Activated B cell treated with CpG ODN at 0.5 μM for 24 hours (primary cell): ENCODE data around the gene TMEM107. TPM values are rescaled to one million over a fixed set of nuclear protein-coding genes. Genes with fewer than 3 reads are reported as not detected.

Experiments used
- ATAC-seq: fragments of 200-7000 bp; cut with Tn5 transposase; one replicate; pipeline ENCODE4 v1.10.0; 2021; ENCODE audit warnings: low read depth, mild to moderate bottlenecking, moderate library complexity
- CTCF ChIA-PET: fragments of 350-600 bp; sonication (Branson Sonifier 250); formaldehyde crosslinking; loops from one replicate; lab custom pipeline; 2021; ENCODE audit warnings: antibody characterized with exemption; lab: Charles Lee
- POLR2A ChIA-PET: fragments of 350-600 bp; sonication (Branson Sonifier 250); formaldehyde crosslinking; loops from one replicate; lab custom pipeline; 2021; ENCODE audit warnings: antibody characterized with exemption; lab: Charles Lee
- DNase-seq: peaks from one replicate; pipeline ENCODE4 v3.0.0; 2022
- H3K27ac Mint-ChIP-seq: one replicate; pipeline ENCODE4 v1.8.0; 2020; ENCODE audit warnings: mixed read lengths
- H3K27me3 Mint-ChIP-seq: one replicate; pipeline ENCODE4 v1.8.0; 2021; ENCODE audit warnings: mixed read lengths
- H3K36me3 Mint-ChIP-seq: one replicate; pipeline ENCODE4 v1.8.0; 2021; ENCODE audit warnings: low read depth, mixed read lengths
- H3K4me1 Mint-ChIP-seq: one replicate; pipeline ENCODE4 v1.8.0; 2021; ENCODE audit warnings: mixed read lengths
- H3K4me3 Mint-ChIP-seq: one replicate; pipeline ENCODE4 v1.8.0; 2020; ENCODE audit warnings: mild to moderate bottlenecking, mixed read lengths
- H3K9me3 Mint-ChIP-seq: one replicate; pipeline ENCODE4 v1.8.0; 2020; ENCODE audit warnings: mixed read lengths
- intact Hi-C: fragments of 100-400 bp; cut with micrococcal nuclease; formaldehyde crosslinking; loops from one replicate; pipeline ENCODE4 v1.15.1; 2024
- total RNA-seq: library from RNA; stranded (reverse); gene quantifications from 2 replicates; pipeline ENCODE4 v1.2.3, GENCODE V29; 2022
- TF ChIP-seq, protein P1 (sequence below): fragments of 200-600 bp; IDR thresholded peaks from one replicate; pipeline ENCODE4 v1.8.0; 2022; ENCODE audit warnings: antibody characterized with exemption, mild to moderate bottlenecking

TMEM107 gene
- total RNA-seq, 1 donor from 2014 or later: 20.9 TPM

DNA sequence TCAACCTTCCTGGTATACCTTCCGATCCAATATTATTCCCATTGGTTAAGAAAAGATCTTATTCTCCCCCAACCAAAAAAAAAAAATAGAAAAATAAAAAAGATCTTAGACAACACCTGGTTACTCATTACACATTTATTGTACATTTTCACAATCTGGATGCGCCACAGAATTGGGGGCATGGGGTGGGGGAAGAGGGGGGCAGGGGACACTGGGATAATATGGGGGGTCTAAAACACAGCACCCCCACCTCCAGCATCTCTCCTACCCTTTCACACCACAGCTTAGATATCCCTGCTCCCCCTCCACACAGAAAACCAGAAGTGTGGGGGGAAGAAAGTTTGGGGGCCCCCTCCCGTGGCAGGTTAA, 17.2 kb downstream of the TMEM107 start:
- no peak for DNase-seq

DNA sequence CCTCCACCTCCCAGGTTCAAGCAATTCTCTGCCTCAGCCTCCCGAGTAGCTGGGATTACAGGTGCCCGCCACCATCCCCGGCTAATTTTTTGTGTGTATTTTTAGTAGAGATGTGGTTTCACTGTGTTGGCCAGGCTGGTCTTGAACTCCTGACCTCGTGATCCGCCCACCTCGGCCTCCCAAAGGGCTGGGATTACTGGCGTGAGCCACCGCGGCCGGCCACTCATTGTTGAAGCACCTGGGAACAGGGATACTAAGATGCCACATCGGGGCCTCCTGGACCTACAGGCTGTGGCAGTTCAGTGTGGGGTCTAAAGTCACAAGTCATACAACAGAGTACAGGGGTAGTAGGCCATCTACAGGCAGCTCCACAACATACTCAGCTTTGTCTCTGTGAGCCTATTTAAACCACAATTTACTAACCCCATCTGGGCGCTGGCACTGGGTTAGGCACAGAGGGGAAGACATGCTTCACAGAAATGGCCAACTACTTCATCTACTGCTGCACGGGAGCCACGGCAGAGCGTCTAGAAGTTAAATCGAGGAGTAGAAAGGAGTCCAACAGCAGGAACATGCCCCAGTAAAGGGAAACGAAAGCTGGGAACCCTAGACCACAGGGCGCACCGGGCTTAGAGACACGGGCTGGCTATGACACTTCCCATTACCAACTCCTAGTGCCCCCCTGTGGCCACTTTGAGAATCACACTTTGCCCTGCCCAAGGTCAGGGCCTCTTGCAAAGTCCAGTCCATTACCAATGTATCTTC, 17.7 kb downstream of the TMEM107 start:
- DNase-seq (peak; percentile 79), ATAC-seq (peak; percentile 13)
- Mint-ChIP-seq H3K27ac (peak overlapping the region; percentile 88), H3K27me3 (no peaks in the 10 kb centered on the region), H3K4me1 (peaks cover 42% of the 10 kb centered on the region), H3K9me3 (no peaks in the 10 kb centered on the region), H3K36me3 (peaks cover 35% of the 10 kb centered on the region), H3K4me3 (peak overlapping the region; percentile 46)
- intact Hi-C loops: loop anchor here (1.0 to 10.0 kb wide), 5 partner anchors 79 to 474 kb away; partner anchors contain the start of genes CYB5D1, NAA38, TMEM88 and TP53
- TF ChIP-seq, protein P1, sequence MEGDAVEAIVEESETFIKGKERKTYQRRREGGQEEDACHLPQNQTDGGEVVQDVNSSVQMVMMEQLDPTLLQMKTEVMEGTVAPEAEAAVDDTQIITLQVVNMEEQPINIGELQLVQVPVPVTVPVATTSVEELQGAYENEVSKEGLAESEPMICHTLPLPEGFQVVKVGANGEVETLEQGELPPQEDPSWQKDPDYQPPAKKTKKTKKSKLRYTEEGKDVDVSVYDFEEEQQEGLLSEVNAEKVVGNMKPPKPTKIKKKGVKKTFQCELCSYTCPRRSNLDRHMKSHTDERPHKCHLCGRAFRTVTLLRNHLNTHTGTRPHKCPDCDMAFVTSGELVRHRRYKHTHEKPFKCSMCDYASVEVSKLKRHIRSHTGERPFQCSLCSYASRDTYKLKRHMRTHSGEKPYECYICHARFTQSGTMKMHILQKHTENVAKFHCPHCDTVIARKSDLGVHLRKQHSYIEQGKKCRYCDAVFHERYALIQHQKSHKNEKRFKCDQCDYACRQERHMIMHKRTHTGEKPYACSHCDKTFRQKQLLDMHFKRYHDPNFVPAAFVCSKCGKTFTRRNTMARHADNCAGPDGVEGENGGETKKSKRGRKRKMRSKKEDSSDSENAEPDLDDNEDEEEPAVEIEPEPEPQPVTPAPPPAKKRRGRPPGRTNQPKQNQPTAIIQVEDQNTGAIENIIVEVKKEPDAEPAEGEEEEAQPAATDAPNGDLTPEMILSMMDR: no peak
- ChIA-PET CTCF (interaction anchor here (0.6 to 2.1 kb wide), 16 partner anchors 15 to 98 kb away, joined by 3 to 15 read pairs (median 4); partner anchors contain the start of genes CTC1 and HES7), POLR2A (interaction anchor here (0.6 to 15.9 kb wide), 18 partner anchors 9 to 137 kb away, joined by 3 to 385 read pairs (median 4); partner anchors contain the start of genes BORCS6, CTC1, HES7 and PFAS)

More for the DNA sequence above, 17.2 kb downstream of the TMEM107 start:
- ATAC-seq: no peak
- Mint-ChIP-seq H3K4me1 (peaks cover 45% of the 10 kb centered on the region), H3K9me3 (no peaks in the 10 kb centered on the region), H3K27ac (peak overlapping the region; percentile 88), H3K4me3 (peak overlapping the region; percentile 46), H3K27me3 (no peaks in the 10 kb centered on the region), H3K36me3 (peaks cover 33% of the 10 kb centered on the region)
- TF ChIP-seq, protein P1: no peak
- ChIA-PET POLR2A (interaction anchor here (0.6 to 15.9 kb wide), 15 partner anchors 9 to 136 kb away, joined by 3 to 385 read pairs (median 5); partner anchors contain the start of genes BORCS6, CTC1, HES7 and PFAS), CTCF (interaction anchor here (1.0 to 2.1 kb wide), 12 partner anchors 14 to 98 kb away, joined by 3 to 15 read pairs (median 4); partner anchors contain the start of gene HES7)
- intact Hi-C loops: loop anchor here (2.0 to 10.0 kb wide), 3 partner anchors 86 to 474 kb away; partner anchors contain the start of genes CYB5D1, NAA38, TMEM88 and TP53

DNA sequence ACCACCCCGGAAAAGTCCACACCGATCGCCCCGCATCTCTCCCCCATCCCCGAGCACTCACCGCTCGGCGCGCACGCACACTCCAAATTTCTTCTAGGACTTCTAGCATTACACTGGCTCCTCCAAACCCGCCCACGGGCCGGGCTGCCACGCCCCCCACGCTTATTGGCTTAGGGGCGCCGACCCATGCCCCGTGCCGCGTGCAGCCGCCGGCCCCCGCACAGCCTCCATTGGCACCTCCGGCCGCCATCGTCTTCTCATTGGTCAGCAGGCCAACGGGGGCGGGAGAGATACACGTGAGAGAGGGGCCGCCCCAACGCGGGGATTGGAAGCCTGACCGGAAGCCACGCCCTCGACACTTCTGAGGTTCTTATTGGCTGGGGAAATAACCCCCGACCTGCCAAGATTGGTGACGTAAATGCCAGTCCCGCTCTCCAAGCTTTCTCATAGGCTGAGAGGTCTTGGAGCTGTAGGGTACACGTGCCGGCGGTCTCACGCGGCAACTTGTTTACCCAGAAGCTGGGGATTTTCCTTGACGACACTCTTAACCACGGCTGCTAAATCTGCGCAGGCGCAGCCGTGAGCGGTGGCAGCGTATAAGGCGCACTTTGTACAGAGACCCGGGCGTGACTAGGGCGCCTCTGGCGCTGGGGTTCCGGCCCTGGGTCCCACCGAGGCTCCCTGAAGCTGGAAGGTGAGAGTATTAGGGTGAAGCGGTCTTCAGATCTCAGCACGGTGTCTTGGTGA, 19.8 kb downstream of the TMEM107 start:
- TF ChIP-seq, protein P1: no peak
- DNase-seq (peak; percentile 98), ATAC-seq (peak; percentile 82)
- POLR2A ChIA-PET: interaction anchor here (0.5 to 15.9 kb wide), 29 partner anchors 11 to 851 kb away, joined by 3 to 385 read pairs (median 5); partner anchors contain the start of genes ALOX12B, ALOXE3, AURKB and BORCS6
- no peak overlapping the region for H3K27ac Mint-ChIP-seq
- no peaks in the 10 kb centered on the region for H3K27me3 Mint-ChIP-seq
- peaks cover 39% of the 10 kb centered on the region for H3K36me3 Mint-ChIP-seq
- CTCF ChIA-PET: interaction anchor here (0.9 to 1.8 kb wide), 10 partner anchors 10 to 83 kb away, joined by 3 to 14 read pairs (median 4); partner anchors contain the start of gene HES7
- peaks cover 48% of the 10 kb centered on the region for H3K4me1 Mint-ChIP-seq
- H3K4me3 Mint-ChIP-seq: no peak overlapping the region
- intact Hi-C loops: loop anchor here (1.0 to 10.0 kb wide), 9 partner anchors 17 to 472 kb away; partner anchors contain the start of genes CYB5D1, NAA38, SLC25A35 and TMEM88
- no peaks in the 10 kb centered on the region for H3K9me3 Mint-ChIP-seq

DNA sequence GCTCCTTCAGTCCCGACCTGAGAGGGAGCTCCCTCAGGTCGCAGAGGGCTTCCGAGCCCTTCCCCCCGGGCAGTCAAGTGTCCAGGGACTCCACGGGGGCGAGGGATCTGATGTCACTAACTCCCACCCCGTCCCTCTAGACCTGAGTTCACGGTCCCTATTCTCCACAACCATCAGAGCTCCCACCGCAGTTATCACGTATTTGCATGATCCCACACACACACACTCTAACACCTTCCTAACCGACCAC, 20.3 kb downstream of the TMEM107 start:
- Mint-ChIP-seq H3K27me3 (no peaks in the 10 kb centered on the region), H3K9me3 (no peaks in the 10 kb centered on the region), H3K27ac (no peak overlapping the region), H3K4me3 (no peak overlapping the region), H3K36me3 (peaks cover 34% of the 10 kb centered on the region), H3K4me1 (peaks cover 46% of the 10 kb centered on the region)
- TF ChIP-seq, protein P1: no peak
- ATAC-seq (no peak), DNase-seq (no peak)
- intact Hi-C loops: loop anchor here (1.0 to 10.0 kb wide), 9 partner anchors 17 to 471 kb away; partner anchors contain the start of genes CYB5D1, NAA38, SLC25A35 and TMEM88
- POLR2A ChIA-PET: interaction anchor here (0.6 to 15.9 kb wide), 18 partner anchors 10 to 851 kb away, joined by 3 to 385 read pairs (median 12); partner anchors contain the start of genes ALOX12B, ALOXE3, BORCS6 and CTC1
- CTCF ChIA-PET: interaction anchor here (1.3 to 1.8 kb wide), 5 partner anchors 17 to 82 kb away, joined by 4 to 14 read pairs (median 6); no protein-coding TSS in a partner anchor
